CD4-positive, alpha-beta T cell treated with Interleukin-6 for 4 hours (primary cell): ENCODE results near the gene ATP13A4.

Experiments used
- DNase-seq: peaks from one replicate; pipeline ENCODE4 v3.0.0-alpha.2; 2020; ENCODE audit warnings: mixed read lengths

ATP13A4 gene

DNA sequence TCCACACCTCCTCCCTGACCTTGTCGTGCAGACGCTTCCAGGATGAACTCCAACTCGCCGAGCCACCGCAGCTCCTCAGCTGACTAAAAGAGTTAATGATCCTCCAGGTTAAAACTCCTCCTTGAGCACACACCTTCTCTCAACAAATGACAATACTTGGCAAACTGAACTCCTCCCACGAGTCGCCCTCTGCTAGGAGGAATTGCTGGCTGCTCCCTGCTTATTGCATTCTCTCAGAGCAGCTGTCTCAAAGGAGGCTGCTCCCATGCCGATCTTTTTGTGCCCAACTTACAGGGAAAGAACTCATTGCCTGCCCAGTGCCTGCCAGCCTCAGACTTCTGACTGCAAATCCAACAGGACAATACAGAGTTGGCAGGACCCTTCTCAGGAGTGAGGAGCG is at the start of gene ATP13A4:
TSS of gene ATP13A4 (minus strand) at position 85 of the 400 bp plus-strand sequence. CDS start 96 bp downstream, outside the sequence.
- no peak for DNase-seq

DNA sequence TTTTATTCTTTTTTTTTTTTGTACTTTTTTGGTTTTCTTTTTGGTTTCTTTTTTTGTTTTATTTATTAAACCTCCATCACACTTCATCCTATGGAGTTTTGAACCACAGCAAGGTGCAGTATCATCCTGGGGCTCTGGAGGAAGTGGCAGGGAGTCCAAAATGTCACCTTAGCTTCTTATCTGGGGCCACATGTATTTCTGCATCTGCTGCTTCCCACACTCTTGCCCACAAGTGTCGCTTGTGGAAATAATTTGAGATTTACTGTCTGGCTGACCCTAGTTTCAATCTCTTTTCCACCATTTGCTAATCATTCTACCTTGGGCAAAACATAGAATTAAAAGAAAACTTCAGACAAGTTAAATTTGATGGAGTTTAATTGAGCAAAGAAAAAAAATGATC is 44.7 kb upstream of the ATP13A4 start:
- DNase-seq, result no peak

DNA sequence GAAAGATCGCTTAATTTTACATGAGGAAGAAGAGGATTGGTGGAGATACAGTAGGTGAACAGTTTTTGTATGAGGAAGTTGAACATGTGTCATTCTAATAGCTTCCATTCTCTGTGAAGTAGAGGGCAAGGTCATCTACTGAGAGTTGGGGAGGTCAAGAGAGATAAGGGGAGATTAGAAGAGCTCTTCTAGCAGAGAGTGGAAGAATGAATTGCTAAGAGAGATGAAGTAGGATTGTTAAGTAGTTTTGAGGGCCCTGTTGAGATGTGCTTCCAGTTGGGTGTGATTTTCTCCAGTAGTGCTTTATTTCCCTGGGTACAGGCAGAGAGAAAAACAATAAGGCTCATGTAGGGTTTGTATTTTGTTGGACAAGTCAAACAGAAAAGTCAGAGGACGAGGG is 43.5 kb upstream of the ATP13A4 start:
- no peak for DNase-seq

GRCh38 chr3:193595939-193596487 is 41.3 kb upstream of the ATP13A4 start:
- DNase-seq, result no peak

GRCh38 chr3:193594946-193595689 is 40.4 kb upstream of the ATP13A4 start:
- DNase-seq, result no peak

DNA sequence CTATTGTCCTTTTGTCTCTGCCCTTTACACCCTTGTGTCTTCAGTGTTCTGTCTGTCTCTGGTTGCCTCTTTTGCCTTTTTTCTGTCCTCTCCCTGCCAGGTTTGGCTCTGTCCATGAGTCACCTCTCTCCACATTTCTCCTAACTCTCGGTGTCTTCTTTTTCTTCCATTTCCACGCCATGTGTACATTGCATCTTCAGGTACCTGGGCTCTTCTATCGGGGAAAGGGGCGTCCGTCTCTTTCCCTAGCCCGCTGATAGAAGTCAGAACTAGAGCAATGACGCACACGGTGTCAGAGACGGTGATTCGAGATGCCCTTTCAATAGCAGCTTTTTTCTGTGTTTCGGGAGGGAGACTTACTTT is 39.0 kb upstream of the ATP13A4 start:
- peak; percentile 22 for DNase-seq

DNA sequence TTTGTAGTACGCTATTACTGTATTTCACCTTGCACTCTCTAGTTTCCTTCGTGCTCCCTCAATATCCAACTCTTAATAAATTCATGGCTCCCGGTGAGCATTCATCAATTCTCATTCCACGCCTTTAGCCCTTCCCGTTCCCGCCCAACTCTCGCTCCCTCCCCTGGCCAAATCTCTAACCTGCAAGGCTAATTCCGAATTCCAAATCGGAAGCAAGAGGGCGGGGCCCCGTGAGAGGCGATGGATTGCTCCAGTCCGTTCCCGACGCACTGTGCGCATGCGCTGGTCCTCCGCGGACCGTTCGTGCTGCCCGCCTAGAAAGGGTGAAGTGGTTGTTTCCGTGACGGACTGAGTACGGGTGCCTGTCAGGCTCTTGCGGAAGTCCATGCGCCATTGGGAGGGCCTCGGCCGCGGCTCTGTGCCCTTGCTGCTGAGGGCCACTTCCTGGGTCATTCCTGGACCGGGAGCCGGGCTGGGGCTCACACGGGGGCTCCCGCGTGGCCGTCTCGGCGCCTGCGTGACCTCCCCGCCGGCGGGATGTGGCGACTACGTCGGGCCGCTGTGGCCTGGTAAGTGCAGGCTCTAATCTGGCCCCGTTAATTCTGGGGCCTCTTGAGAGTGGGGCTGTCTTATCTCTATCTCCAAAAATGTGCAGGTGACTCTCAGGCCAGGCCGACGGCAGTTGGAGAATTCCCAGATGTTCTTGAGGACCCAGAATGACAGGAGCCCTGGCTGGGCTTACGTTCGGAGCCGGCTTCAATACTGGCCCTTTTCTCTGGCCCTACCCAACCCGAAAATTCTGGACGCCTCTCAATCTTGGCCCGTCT is 38.4 kb upstream of the ATP13A4 start, which contains the start of gene OPA1:
TSS of gene OPA1 (plus strand) at position 368 of the 827 bp plus-strand sequence. CDS start at position 538, 170 bp downstream.
- peak; percentile 90 for DNase-seq

- DNase-seq, result no peak
These were observed 35.6 kb upstream of the ATP13A4 start for GRCh38 chr3:193590088-193590856.

GRCh38 chr3:193589616-193590015 is 34.9 kb upstream of the ATP13A4 start:
- no peak for DNase-seq

- no peak for DNase-seq
These were observed 34.4 kb upstream of the ATP13A4 start for GRCh38 chr3:193589129-193589528.

DNA sequence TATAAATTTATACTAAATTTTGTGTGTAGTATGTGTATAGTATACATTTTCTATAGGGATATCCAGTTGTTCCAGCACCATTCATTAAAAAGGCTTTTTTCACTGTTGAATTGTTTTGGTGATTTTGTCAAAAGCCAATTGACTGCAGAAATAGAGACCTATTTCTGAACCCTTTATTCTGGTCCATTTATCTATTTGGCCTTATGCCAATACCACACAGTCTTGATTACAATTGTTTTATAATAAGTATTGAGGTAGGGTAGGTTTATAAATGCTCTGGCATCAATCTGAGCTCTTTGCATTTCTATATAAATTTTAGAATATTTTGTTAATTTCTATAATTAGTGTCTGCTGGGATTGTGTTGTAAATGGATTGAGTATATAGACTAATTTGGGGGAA is 31.8 kb upstream of the ATP13A4 start:
- no peak for DNase-seq

GRCh38 chr3:193585530-193585929 is 30.8 kb upstream of the ATP13A4 start:
- DNase-seq, result no peak

DNA sequence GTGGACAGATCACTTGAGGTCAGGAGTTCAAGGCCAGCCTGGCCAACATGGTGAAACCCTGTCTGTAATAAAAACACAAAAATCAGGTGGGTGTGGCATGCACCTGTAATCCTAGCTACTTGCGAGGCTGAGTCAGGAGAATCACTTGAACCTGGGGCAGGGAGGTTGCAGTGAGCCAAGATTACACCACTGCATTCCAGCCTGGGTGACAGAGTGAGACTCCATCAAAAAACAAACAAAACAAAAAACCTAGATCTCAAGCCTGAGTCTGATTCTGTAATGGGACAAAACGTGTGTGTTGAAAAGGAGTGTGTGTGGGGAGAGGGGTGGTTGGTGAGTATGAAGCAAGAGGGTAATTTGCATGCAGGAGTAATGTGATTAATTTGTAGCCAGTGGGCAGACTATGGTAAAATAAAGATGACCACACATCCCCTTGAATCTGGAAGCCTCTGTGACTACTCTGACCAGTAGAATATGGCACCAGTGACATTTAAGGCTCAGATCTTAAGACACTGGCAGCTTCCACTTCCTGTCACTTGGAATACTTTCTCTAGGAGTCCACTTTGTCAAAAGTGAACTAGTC is 19.9 kb upstream of the ATP13A4 start:
- DNase-seq, result no peak

GRCh38 chr3:193573403-193574191 is 18.9 kb upstream of the ATP13A4 start:
- no peak for DNase-seq

GRCh38 chr3:193572426-193572908 is 17.8 kb upstream of the ATP13A4 start:
- peak; percentile 51 for DNase-seq

DNA sequence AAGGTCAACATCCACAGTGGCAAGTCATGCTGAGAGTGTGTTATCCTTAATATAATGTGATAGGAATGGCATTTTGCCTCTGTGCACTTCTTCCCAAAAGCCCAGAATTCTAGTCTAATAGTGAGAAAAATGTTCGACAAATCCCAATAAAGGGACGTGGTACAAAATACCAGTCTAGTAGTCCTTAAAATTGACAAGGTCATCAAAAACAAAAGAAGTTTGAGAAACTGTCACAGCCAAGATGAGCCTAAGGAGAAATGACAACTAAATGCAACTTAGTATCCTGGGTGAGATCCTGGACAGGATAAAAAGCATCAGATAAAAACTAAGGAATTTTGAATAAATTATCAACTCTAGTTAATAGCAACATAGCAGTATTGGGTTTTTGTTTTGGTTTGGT is 14.4 kb upstream of the ATP13A4 start:
- DNase-seq, result no peak

- no peak for DNase-seq
These were observed 9.3 kb upstream of the ATP13A4 start for GRCh38 chr3:193564012-193564411.

DNA sequence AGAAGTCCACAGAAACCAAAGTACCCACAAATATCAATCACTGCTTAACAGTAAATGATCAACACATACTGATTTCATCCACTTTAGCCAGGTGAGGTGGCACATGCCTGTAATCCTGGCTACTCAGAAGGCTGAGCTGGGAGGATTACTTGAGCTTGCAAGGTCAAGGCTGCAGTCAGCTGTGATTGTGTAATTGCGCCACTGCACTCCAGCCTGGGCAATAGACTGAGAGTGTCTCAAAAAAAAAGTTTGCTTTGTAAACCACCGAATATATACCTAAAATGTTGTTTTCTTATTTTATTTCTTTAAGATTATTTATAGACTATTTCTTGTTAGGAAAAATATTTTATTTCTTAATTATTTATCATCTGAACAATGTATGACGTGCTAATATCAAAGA is 8.7 kb upstream of the ATP13A4 start:
- DNase-seq, result no peak

- no peak for DNase-seq
These were observed 6.2 kb upstream of the ATP13A4 start for GRCh38 chr3:193560870-193561269.

- no peak for DNase-seq
These were observed 5.4 kb upstream of the ATP13A4 start for GRCh38 chr3:193560091-193560490.

GRCh38 chr3:193559100-193559499 is 4.4 kb upstream of the ATP13A4 start:
- no peak for DNase-seq

GRCh38 chr3:193556841-193557240 is 2.1 kb upstream of the ATP13A4 start:
- no peak for DNase-seq
